Parathyroid adenoma (tissue), 2 donors: ENCODE results near the gene LRRC59.
"Not testable (repeated sequence)": the region's sequence is repeated elsewhere in the genome, so short reads cannot be mapped to it uniquely, and the experiment has no call there.

ENCODE experiments used
- H2AFZ ChIP-seq: fragments of 300-600 bp; sonication (generic); one replicate; pipeline ENCODE4 v1.7.0; 2017; ENCODE audit warnings: antibody characterized with exemption, mild to moderate bottlenecking
- H3K27ac ChIP-seq: fragments of 300-600 bp; sonication (generic); one replicate; pipeline ENCODE4 v1.7.0; 2017
- H3K27me3 ChIP-seq: fragments of 300-600 bp; sonication (generic); one replicate; pipeline ENCODE4 v1.7.0; 2017; ENCODE audit warnings: low read length; ENCODE audit not compliant: control insufficient read depth, insufficient read depth
- H3K36me3 ChIP-seq: fragments of 300-600 bp; sonication (generic); one replicate; pipeline ENCODE4 v1.7.0; 2017; ENCODE audit warnings: low read length; ENCODE audit not compliant: control insufficient read depth, insufficient read depth
- H3K4me1 ChIP-seq: fragments of 300-600 bp; sonication (generic); one replicate; pipeline ENCODE4 v1.7.0; 2017; ENCODE audit warnings: control low read depth
- H3K4me2 ChIP-seq: fragments of 300-600 bp; sonication (generic); one replicate; pipeline ENCODE4 v1.7.0; 2017; ENCODE audit warnings: low read length
- H3K4me3 ChIP-seq: fragments of 300-600 bp; sonication (generic); one replicate; pipeline ENCODE4 v1.7.0; 2017; ENCODE audit warnings: low read depth, low read length
- H3K79me2 ChIP-seq: fragments of 300-600 bp; sonication (generic); one replicate; pipeline ENCODE4 v1.7.0; 2017; ENCODE audit warnings: control low read depth
- H3K9ac ChIP-seq: fragments of 300-600 bp; sonication (generic); one replicate; pipeline ENCODE4 v1.7.0; 2017; ENCODE audit warnings: mild to moderate bottlenecking
- H3K9me3 ChIP-seq: fragments of 300-600 bp; sonication (generic); one replicate; pipeline ENCODE4 v1.7.0; 2017; ENCODE audit warnings: low read length; ENCODE audit not compliant: control insufficient read depth
- CTCF ChIP-seq: fragments of 300-600 bp; sonication (generic); IDR thresholded peaks from one replicate; pipeline ENCODE4 v1.7.0; 2017; ENCODE audit warnings: antibody characterized with exemption, mild to moderate bottlenecking
- donor health status: primary hyperparathyroidism.

LRRC59 gene

DNA sequence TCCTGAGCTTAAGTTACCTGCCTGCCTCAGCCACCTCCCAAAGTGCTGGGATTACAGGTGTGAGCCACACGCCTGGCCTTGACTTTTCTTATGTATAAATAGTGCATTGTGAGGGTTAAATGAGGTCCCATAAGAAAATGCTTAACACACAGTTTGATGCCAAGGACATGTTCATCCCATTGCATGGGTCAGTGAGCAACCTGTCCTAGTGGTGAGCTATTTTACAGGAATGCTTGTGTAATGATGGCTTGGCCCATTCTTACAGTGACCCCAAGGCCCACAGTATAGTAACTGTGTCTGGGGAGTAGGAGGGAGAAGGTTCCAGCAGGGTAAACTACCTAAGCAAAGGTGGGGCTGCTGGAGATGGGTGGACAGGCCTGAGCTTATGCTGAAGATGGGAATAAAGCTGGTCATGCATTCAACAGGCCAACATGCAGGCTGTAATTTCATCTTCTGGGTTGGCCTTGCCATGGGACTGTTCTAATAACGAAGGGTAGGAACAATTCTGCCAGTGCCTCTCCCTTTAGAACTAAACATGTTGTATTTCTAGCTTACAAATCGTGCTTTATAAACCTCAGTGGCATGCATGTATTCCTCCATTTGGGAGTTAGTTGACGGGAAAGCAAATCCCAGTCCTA is 34.9 kb upstream of the LRRC59 start:
- Histone ChIP-seq H3K4me3 (no peak overlapping the region), H3K9ac (no peak overlapping the region), H3K9me3 (no peaks in the 10 kb centered on the region), H3K4me2 (no peak overlapping the region), H3K27ac (peak overlapping the region; percentile 27), H3K4me1 (peaks cover 8% of the 10 kb centered on the region), H3K27me3 (no peaks in the 10 kb centered on the region), H3K36me3 (no peaks in the 10 kb centered on the region), H3K79me2 (peaks cover 27% of the 10 kb centered on the region), H2AFZ (no peak overlapping the region)
- no peak for TF ChIP-seq CTCF

GRCh38 chr17:50430821-50431618 is 33.7 kb upstream of the LRRC59 start:
- no peak overlapping the region for H3K4me2 ChIP-seq
- H3K27me3 ChIP-seq, result no peaks in the 10 kb centered on the region
- no peak overlapping the region for H3K27ac ChIP-seq
- no peak overlapping the region for H2AFZ ChIP-seq
- no peaks in the 10 kb centered on the region for H3K36me3 ChIP-seq
- no peak for TF ChIP-seq CTCF
- no peak overlapping the region for H3K4me3 ChIP-seq
- no peaks in the 10 kb centered on the region for H3K9me3 ChIP-seq
- H3K9ac ChIP-seq, result no peak overlapping the region
- peaks cover 25% of the 10 kb centered on the region for H3K79me2 ChIP-seq
- H3K4me1 ChIP-seq, result peaks cover 16% of the 10 kb centered on the region

- Histone ChIP-seq H3K4me1 (peaks cover 22% of the 10 kb centered on the region), H2AFZ (no peak overlapping the region), H3K9me3 (no peaks in the 10 kb centered on the region), H3K36me3 (no peaks in the 10 kb centered on the region), H3K27me3 (no peaks in the 10 kb centered on the region), H3K27ac (no peak overlapping the region), H3K79me2 (peaks cover 21% of the 10 kb centered on the region), H3K9ac (no peak overlapping the region), H3K4me2 (no peak overlapping the region), H3K4me3 (no peak overlapping the region)
- no peak for TF ChIP-seq CTCF
These were observed 32.5 kb upstream of the LRRC59 start for GRCh38 chr17:50429793-50430192.

DNA sequence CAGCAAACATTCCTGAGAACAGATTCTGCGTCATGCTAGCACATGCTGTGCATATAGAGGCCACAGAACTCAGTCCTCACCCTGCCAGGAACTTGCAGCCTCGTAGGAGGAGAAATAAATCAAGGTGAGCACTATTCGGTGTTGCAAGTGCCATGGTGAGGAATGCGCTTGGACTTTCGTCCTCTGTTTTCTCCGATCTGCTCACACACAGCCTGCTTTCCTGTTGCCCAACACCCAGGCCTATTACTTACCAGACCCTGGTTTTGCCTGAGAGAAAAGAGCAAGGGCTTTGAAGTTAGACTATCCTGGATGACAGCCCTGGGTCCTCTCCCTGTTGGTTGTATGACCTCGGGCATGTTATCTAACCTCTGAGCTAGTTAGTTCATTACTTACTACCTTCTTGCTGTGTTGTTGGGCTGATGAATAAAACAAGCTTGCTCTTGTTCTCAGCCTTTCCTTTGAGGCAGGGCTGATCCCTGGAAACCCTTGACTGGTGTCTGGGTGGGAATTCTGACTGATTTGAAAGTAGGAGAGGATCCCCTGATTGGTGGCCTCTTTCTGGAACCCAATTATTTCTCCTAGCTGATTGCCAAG is 31.6 kb upstream of the LRRC59 start:
- Histone ChIP-seq H3K36me3 (no peaks in the 10 kb centered on the region), H3K4me2 (no peak overlapping the region), H3K4me1 (peaks cover 22% of the 10 kb centered on the region), H3K9ac (no peak overlapping the region), H3K79me2 (peaks cover 20% of the 10 kb centered on the region), H3K27me3 (no peaks in the 10 kb centered on the region), H3K9me3 (no peaks in the 10 kb centered on the region), H3K4me3 (no peak overlapping the region), H2AFZ (no peak overlapping the region), H3K27ac (no peak overlapping the region)
- no peak for TF ChIP-seq CTCF

DNA sequence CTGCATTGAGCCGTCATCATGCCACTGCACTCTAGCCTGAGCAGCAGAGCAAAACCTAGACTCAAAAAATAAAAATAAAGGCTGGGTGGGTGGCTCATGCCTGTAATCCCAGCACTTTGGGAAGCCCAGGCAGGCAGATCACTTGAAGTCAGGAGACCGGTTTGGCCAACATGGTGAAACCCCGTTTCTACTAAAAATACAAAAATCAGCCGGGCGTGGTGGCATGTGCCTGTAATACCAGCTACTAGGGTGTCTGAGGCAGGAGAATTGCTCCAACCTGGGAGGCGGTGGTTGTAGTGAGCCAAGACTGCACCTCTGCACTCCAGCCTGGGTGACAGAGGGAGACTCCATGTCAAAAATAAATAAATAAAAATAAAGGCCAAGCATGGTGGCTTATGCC is 30.8 kb upstream of the LRRC59 start:
- H3K9me3 ChIP-seq, H3K36me3 ChIP-seq, H3K27ac ChIP-seq, H3K27me3 ChIP-seq, H3K4me2 ChIP-seq, H2AFZ ChIP-seq, H3K4me3 ChIP-seq, H3K9ac ChIP-seq: not testable (repeated sequence)
- Histone ChIP-seq H3K4me1 (peaks cover 22% of the 10 kb centered on the region), H3K79me2 (peaks cover 18% of the 10 kb centered on the region)
